ENCODE measurements around the gene PUM1.

DNA sequence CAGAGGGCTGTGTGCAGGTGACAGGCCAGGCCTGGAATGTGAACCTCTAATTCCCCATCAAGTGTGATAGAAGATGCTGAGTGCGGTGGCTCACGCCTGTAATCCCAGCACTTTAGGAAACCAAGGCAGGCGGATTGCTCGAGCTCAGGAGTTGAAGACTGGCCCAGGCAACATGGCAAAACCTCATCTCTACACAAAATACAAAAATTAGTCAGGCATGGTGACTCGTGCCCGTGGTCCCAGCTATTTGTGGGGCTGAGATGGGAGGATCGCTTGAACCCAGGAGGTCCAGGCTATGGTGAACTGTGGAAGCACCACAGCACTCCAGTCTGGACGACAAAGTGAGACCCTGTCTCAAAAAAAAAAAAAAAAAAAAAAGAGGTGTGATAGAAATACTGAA lies 40.1 kb upstream of the PUM1 start:
- TF ChIP-seq, protein P1, sequence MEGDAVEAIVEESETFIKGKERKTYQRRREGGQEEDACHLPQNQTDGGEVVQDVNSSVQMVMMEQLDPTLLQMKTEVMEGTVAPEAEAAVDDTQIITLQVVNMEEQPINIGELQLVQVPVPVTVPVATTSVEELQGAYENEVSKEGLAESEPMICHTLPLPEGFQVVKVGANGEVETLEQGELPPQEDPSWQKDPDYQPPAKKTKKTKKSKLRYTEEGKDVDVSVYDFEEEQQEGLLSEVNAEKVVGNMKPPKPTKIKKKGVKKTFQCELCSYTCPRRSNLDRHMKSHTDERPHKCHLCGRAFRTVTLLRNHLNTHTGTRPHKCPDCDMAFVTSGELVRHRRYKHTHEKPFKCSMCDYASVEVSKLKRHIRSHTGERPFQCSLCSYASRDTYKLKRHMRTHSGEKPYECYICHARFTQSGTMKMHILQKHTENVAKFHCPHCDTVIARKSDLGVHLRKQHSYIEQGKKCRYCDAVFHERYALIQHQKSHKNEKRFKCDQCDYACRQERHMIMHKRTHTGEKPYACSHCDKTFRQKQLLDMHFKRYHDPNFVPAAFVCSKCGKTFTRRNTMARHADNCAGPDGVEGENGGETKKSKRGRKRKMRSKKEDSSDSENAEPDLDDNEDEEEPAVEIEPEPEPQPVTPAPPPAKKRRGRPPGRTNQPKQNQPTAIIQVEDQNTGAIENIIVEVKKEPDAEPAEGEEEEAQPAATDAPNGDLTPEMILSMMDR (IDR thresholded peaks at IDR 0.05): no peak
- no peak for TF ChIP-seq POLR2A (IDR thresholded peaks at IDR 0.05)

Data from adrenal gland (tissue), 5 donors.